Adipose tissue (tissue), 3 donors: ENCODE results near the gene NOD1. TPM values are rescaled to one million over a fixed set of nuclear protein-coding genes. Genes with fewer than 3 reads are reported as not detected.
A peak's percentile ranks its signal among the peaks of the same experiment; 100 is the strongest.

Source experiments
- H3K27ac ChIP-seq: one replicate; pipeline ENCODE4 v1.5.1; 2013; ENCODE audit warnings: low read depth, low read length
- WGBS, 3 donors: extraction: QIAGEN DNeasy Blood & Tissue Kit; methylation state at CpG; one replicate each; pipeline ENCODE4 v1.1.7; 2013; 5-methylcytosine and 5-hydroxymethylcytosine counted together
- polyA plus RNA-seq, 3 donors: library from polyadenylated mRNA; stranded (reverse); fragments of 200-250 nt; gene quantifications; one replicate each; pipeline ENCODE4 v1.2.3, GENCODE V29; 2013
- donor health status: healthy with polysubstance abuse.
- donor health status: Bipolar disorder and iron deficiency.
- donor health status: healthy.

Gene NOD1
- polyA plus RNA-seq, 3 donors, result 2.7 to 24.1 (median 18.8) TPM

DNA sequence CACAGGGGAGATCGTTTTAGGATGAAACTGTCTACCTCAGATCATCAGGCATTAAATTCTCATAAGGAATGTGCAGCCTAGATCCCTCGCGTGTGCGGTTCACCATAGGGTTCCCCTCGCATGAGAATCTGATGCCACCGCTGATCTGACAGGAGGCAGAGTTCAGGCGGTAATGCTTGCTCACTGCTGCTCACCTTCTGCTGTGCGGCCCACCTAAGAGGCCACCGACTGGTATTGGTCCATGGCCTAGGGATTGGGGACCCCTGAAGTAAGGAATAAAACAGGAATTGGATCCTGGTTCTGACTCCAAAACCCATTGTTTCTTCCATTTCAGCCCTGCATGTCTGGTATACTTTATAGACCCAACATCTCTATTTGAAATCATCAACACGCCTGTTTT is 4.1 kb downstream of the NOD1 start:
- WGBS, 3 donors, result 91 to 95% (median 92%) methylated on average over 10 of the region's 10 CpGs
- H3K27ac ChIP-seq, result no peak overlapping the region

- H3K27ac ChIP-seq, result no peak overlapping the region
- whole genome bisulfite sequencing, 3 donors, result 85 to 96% (median 96%) methylated on average over 1 of the region's 1 CpG
These were observed 4.7 kb downstream of the NOD1 start for GRCh38 chr7:30473903-30474302.

DNA sequence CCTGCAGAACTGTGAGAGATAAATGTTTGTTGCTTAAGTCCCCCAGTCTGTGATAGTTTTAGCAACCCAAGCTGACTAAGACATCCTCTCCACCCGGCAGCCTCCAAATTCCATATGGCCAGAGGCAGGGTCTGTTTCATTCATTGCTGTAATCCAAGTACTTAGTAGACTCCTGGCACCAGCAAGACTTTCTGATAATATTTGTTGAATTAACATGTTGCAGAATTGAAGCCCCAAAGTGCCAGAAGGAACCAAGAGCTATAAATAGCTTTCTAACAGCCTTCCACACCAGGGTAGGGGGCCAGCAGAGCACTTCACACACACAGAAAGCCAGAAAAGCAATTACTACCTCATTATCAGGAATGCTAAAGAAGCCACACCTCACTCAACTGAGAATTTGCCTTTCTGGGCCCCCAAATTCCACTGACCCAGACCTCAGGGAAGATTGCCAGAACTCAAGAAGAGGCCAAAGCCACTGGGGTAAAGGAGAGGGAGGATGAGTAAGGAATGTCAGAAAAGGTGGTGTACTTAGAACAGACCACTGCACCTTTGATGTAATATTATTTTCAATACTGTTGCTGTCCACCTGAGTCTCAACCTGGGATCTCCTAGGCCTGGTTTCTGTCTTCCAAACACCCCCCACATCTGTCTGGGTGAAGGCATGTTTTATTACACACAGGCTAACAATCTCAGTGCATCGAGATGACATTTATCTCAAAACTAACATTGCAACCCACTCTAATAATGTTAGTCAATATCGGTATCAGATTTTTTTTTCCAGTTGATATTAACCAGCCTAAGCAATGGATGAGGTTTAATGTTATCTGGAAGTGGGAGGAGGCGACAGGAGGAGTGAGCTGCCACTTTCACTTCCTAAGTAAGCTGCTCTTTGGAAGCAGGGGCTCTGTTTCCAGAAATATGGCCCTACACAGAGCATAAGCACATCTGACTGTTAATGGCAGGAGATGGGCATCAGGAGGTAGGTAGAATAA is 5.5 kb downstream of the NOD1 start:
- WGBS, 3 donors, result 53 to 68% (median 56%) methylated on average over 4 of the region's 4 CpGs
- no peak overlapping the region for H3K27ac ChIP-seq

- 70 to 79% (median 71%) methylated on average over 4 of the region's 4 CpGs for WGBS, 3 donors
- H3K27ac ChIP-seq, result no peak overlapping the region
These were observed 6.4 kb downstream of the NOD1 start for GRCh38 chr7:30472081-30472783.

DNA sequence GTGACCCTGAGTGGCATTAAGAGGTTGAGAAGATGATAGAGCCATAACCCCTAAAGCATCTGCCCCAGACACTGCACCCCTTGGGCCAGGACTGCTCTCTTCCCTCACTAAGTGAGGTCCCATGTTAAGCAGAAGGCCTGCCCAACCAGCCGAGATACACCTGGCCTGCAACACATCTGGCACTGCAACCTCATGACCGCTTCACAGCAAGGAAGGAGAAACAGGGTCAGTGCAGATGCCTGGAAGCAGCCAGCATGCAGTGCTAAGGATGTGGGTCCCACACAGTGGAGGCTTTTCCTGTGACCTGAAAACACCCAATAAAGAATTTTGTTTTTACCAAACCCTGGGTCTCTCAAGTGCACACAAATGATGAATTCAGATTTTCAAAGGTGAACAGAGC is 7.4 kb downstream of the NOD1 start:
- WGBS, 3 donors, result 33 to 74% (median 42%) methylated on average over 2 of the region's 2 CpGs
- peak overlapping the region; percentile 30 for H3K27ac ChIP-seq

DNA sequence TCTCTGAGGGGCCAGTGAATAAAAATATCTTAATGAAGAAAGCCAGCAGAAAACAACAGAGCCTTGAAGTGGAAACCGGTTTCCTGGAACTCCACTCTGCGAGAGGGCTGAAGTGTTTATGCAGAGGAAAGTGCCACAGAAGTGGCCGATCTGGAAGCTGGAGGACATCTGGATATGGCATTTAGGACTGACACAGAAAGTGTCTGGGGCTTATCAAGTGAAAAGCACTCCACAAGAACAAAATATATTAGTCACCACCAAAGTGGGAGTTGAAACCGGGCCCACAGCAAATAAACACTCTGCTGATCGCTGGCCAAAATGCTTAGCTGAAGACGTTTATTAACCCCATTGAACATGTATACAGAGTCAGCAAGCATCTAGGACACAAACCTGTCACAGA is 7.8 kb downstream of the NOD1 start:
- 18 to 33% (median 22%) methylated on average over 6 of the region's 6 CpGs for WGBS, 3 donors
- H3K27ac ChIP-seq, result peak overlapping the region; percentile 30

- peak overlapping the region; percentile 74 for H3K27ac ChIP-seq
- WGBS, 3 donors, result 35 to 43% (median 38%) methylated on average over 14 of the region's 14 CpGs
These were observed 8.3 kb downstream of the NOD1 start for GRCh38 chr7:30470163-30470770.

GRCh38 chr7:30469303-30469702 is 9.3 kb downstream of the NOD1 start:
- 17 to 62% (median 20%) methylated on average over 5 of the region's 5 CpGs for WGBS, 3 donors
- H3K27ac ChIP-seq, result peak overlapping the region; percentile 65

- H3K27ac ChIP-seq, result peak overlapping the region; percentile 65
- WGBS, 3 donors, result 44 to 79% (median 45%) methylated on average over 4 of the region's 4 CpGs
These were observed 9.8 kb downstream of the NOD1 start for GRCh38 chr7:30468791-30469190.

GRCh38 chr7:30468041-30468440 is 10.5 kb downstream of the NOD1 start:
- WGBS, 3 donors, result 35 to 76% (median 36%) methylated on average over 2 of the region's 2 CpGs
- H3K27ac ChIP-seq, result peak overlapping the region; percentile 65

GRCh38 chr7:30467271-30467670 is 11.3 kb downstream of the NOD1 start:
- WGBS, 3 donors, result 77 to 89% (median 83%) methylated on average over 4 of the region's 4 CpGs
- no peak overlapping the region for H3K27ac ChIP-seq

DNA sequence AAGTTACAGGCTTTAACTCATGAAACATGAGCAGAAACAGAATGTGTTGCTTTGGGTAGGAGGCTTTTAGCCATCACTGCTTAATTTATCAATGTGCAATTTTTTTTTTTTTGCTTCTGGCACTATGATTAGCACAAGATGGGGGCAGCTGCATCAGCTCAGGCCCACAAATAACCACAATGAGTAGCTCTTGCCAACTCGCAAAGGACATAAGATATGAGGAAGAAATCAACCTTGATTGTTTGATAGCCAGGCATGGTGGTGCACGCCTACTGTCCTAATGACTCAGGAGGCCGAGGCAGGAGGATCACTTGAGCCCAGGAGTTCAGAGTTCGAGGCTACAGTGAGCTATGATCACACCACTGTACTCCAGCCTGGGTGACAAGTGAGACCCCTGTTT is 12.3 kb downstream of the NOD1 start:
- no peak overlapping the region for H3K27ac ChIP-seq
- 66 to 92% (median 78%) methylated on average over 4 of the region's 4 CpGs for WGBS, 3 donors

DNA sequence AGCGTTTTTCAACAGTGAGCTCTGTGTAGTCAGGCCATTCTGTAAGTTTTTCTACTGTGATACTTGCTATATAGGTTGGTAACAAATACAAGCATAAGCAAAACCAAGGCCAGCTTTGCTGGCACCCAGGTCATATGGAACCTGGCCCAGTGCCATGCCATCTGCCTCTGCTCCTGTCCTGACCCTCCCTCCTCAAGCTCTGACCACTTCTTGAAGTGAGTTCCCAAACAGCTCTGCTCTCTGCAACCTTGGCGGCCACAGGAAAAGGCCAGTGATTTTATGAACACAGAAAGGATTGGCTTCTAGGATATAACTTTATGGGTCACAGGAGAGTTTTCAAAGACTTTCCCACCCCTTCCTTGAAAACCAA is 12.8 kb downstream of the NOD1 start:
- WGBS, 3 donors, result 62 to 80% (median 69%) methylated on average over 2 of the region's 2 CpGs
- H3K27ac ChIP-seq, result no peak overlapping the region

GRCh38 chr7:30465046-30465810 is 13.4 kb downstream of the NOD1 start:
- WGBS, 3 donors, result 67 to 86% (median 75%) methylated on average over 5 of the region's 5 CpGs
- H3K27ac ChIP-seq, result no peak overlapping the region

- 45 to 87% (median 53%) methylated on average over 5 of the region's 5 CpGs for WGBS, 3 donors
- H3K27ac ChIP-seq, result no peak overlapping the region
These were observed 14.3 kb downstream of the NOD1 start for GRCh38 chr7:30464231-30464671.

GRCh38 chr7:30463405-30464145 is 15.0 kb downstream of the NOD1 start:
- 53 to 78% (median 61%) methylated on average over 6 of the region's 6 CpGs for WGBS, 3 donors
- no peak overlapping the region for H3K27ac ChIP-seq

GRCh38 chr7:30462179-30462578 is 16.4 kb downstream of the NOD1 start:
- WGBS, 3 donors, result 56 to 93% (median 80%) methylated on average over 1 of the region's 1 CpG
- no peak overlapping the region for H3K27ac ChIP-seq

DNA sequence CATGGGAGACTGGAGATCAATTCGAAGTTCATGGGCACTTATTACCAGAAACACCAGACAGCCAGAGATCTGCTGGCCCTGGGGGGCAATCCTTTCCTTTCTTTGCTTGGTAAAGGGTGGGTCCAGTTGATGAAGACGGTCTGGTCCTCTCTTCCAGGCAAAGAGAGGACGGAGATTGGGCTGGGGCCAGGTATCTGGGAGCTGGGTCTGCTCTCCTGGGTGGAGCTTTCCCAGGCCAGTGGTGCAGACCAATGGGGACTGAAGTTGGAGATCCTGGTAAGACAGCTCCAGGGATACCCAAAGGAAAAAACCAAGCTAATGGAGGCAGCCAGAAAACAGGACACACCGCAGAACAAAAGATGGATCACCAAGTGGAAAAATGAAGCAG is 18.3 kb downstream of the NOD1 start:
- peak overlapping the region; percentile 67 for H3K27ac ChIP-seq
- WGBS, 3 donors, result 74 to 90% (median 80%) methylated on average over 4 of the region's 4 CpGs
